WERI-Rb-1 (cell line): ENCODE measurements around the gene NMRK1.

Experiments
- DNase-seq: peaks from one replicate; pipeline ENCODE4 v3.0.0-alpha.2; 2020
- H3K27ac ChIP-seq: fragments of 250-450 bp; sonication (Bioruptor Pico); 2 replicates; pipeline ENCODE4 v1.5.1; 2020; ENCODE audit warnings: mild to moderate bottlenecking, moderate library complexity
- H3K27me3 ChIP-seq: fragments of 250-450 bp; sonication (Bioruptor Pico); 2 replicates; pipeline ENCODE4 v1.5.1; 2021; ENCODE audit warnings: mild to moderate bottlenecking, low read depth, moderate library complexity; ENCODE audit not compliant: insufficient read depth, severe bottlenecking
- H3K36me3 ChIP-seq: fragments of 250-450 bp; sonication (Bioruptor Pico); 2 replicates; pipeline ENCODE4 v1.5.1; 2020; ENCODE audit warnings: mild to moderate bottlenecking, moderate library complexity
- H3K4me3 ChIP-seq: 2 replicates; pipeline ENCODE4 v1.5.1; 2011; ENCODE audit warnings: low read depth, mild to moderate bottlenecking, control low read depth, low read length
- H3K9me3 ChIP-seq: fragments of 250-450 bp; sonication (Bioruptor Pico); 2 replicates; pipeline ENCODE4 v1.5.1; 2021; ENCODE audit warnings: mild to moderate bottlenecking, moderate library complexity; ENCODE audit not compliant: severe bottlenecking
- TF ChIP-seq, protein P1 (sequence below): IDR thresholded peaks from 2 replicates; pipeline ENCODE4 v1.5.1; 2011; ENCODE audit warnings: low read depth, mild to moderate bottlenecking, control low read depth, inconsistent platforms, low read length

The NMRK1 gene

DNA sequence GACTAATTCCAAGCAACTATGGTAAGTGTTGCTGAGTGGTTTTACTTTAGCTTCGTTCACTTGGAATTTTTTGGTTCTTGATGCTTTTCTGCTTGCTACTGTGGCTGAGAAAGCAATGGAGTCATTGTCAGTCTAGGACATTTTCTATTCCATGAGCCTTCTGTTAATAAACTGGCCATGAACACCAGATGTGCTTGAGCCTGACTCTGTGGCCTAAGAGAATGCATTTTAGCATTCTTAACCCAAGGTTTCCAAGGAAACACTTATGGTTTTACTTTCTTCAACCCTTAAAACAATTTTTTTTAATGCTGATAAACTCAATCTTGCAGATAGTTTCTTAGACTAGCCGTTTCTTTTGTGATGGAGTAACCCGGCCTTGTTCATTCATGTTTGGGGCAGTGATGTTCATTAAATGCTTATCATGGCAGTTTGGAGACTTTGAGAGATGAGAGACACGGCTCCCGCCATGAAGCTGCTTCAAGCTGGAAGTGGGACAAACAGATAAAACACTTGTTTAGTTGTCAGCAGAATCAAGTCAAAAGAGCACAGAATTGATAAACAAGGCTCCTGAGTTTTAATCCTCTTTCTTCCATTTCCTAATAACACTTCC is 42.8 kb upstream of the NMRK1 start:
- Histone ChIP-seq H3K4me3 (no peak overlapping the region), H3K27me3 (no peaks in the 10 kb centered on the region), H3K36me3 (no peaks in the 10 kb centered on the region), H3K9me3 (no peaks in the 10 kb centered on the region), H3K27ac (no peak overlapping the region)
- TF ChIP-seq, protein P1, sequence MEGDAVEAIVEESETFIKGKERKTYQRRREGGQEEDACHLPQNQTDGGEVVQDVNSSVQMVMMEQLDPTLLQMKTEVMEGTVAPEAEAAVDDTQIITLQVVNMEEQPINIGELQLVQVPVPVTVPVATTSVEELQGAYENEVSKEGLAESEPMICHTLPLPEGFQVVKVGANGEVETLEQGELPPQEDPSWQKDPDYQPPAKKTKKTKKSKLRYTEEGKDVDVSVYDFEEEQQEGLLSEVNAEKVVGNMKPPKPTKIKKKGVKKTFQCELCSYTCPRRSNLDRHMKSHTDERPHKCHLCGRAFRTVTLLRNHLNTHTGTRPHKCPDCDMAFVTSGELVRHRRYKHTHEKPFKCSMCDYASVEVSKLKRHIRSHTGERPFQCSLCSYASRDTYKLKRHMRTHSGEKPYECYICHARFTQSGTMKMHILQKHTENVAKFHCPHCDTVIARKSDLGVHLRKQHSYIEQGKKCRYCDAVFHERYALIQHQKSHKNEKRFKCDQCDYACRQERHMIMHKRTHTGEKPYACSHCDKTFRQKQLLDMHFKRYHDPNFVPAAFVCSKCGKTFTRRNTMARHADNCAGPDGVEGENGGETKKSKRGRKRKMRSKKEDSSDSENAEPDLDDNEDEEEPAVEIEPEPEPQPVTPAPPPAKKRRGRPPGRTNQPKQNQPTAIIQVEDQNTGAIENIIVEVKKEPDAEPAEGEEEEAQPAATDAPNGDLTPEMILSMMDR = no peak
- DNase-seq = no peak

DNA sequence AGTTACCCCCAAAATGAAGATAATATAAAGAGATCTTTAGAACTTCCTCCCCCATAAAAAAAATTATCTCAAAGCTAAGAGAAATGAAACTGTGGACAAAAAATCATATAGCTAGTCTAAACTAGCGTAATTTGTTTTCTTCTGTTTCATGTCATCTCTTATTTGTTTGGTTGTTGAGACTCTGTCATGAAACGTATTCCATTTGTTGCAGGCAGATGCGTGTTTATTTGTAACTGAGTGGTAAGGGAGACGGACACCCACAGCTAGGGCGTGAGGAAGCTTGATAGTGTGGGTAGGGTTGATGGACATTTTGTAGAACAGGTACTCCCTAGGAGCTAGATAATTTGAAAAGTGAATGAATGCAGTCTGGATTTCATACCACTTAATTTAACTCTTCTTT is 42.2 kb upstream of the NMRK1 start:
- no peak overlapping the region for H3K27ac ChIP-seq
- TF ChIP-seq, protein P1 = no peak
- H3K9me3 ChIP-seq = no peaks in the 10 kb centered on the region
- no peak for DNase-seq
- no peaks in the 10 kb centered on the region for H3K27me3 ChIP-seq
- no peak overlapping the region for H3K4me3 ChIP-seq
- no peaks in the 10 kb centered on the region for H3K36me3 ChIP-seq

GRCh38 chr9:75128535-75128934 is 40.6 kb upstream of the NMRK1 start:
- Histone ChIP-seq H3K27ac (no peak overlapping the region), H3K27me3 (no peaks in the 10 kb centered on the region), H3K9me3 (no peaks in the 10 kb centered on the region), H3K36me3 (no peaks in the 10 kb centered on the region), H3K4me3 (no peak overlapping the region)
- TF ChIP-seq, protein P1 = no peak
- no peak for DNase-seq

DNA sequence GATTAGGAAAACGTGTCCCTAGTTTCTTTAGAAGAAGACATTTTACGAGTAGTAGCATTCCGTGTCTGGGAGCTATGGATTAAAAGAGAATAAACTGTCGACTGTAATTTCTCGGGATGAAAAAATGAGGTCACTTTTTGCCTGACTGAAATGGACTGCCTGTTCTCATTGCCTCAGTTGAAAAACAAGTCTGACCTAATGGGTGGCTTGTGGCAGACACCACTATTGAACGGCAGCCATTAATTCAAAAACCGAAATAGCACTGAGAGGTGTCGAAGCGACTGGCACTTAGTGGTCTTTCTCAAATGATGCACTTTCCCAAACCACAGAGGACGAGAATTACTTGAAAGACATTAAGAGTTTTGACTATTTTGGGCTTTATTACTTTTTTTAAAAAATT is 35.7 kb upstream of the NMRK1 start:
- Histone ChIP-seq H3K27me3 (no peaks in the 10 kb centered on the region), H3K9me3 (no peaks in the 10 kb centered on the region), H3K4me3 (no peak overlapping the region), H3K27ac (no peak overlapping the region), H3K36me3 (no peaks in the 10 kb centered on the region)
- DNase-seq = no peak
- TF ChIP-seq, protein P1 = no peak

DNA sequence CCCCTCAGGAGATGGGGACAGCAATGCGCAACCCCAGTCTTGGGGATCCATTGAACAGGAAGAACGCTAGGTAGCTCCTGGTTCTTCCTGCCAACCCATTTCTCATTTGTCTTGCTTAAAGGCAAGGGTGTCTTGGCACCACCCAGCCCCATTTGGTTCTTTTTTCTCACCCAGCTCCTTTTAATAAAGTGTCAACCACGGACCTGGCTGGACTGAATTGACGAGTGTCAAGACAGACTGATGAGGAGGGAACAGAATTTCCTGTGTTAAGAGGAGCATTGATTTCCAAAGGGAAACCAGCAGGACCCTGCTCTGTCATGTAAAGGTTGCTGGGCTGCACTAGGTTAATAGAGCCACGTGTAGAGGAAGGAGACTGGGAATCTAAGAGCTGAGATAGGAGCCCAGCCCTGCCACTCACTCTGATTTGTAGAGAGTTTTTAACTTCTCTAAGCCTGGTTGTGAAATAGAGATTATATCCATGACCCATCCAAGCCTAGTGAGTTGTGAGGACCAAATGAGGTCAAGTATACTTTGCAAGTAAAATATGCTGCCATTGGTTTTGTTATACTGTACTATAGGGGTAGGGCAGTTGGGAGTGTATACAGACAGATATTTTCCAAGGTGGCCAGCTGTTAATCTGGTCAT is 34.1 kb upstream of the NMRK1 start:
- Histone ChIP-seq H3K36me3 (no peaks in the 10 kb centered on the region), H3K27ac (no peak overlapping the region), H3K9me3 (no peaks in the 10 kb centered on the region), H3K4me3 (no peak overlapping the region), H3K27me3 (no peaks in the 10 kb centered on the region)
- TF ChIP-seq, protein P1 = no peak
- DNase-seq = no peak

DNA sequence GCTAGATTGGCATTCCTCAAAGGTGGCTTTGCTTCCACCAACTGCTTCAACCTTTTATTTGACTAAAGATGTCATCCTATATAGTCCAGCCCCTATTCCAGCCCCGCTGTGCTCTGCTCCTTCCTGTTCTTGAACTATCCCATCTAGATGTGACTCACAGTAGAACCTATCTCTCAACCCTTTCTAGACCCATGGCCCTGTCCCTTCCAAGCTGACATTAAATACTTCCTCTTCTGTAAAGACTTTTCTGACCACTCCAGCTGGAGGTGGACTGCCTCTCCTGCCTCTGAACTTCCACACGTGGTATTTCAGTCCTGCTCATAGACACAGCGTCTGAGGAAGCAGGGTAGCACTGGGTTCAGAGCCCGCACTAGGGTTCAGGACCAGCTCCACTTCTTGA is 32.7 kb upstream of the NMRK1 start:
- Histone ChIP-seq H3K36me3 (no peaks in the 10 kb centered on the region), H3K9me3 (no peaks in the 10 kb centered on the region), H3K4me3 (no peak overlapping the region), H3K27me3 (no peaks in the 10 kb centered on the region), H3K27ac (no peak overlapping the region)
- TF ChIP-seq, protein P1 = no peak
- no peak for DNase-seq
